Activated CD8-positive, alpha-beta memory T cell treated with anti-CD3 and anti-CD28 coated beads for 48 hours (primary cell): ENCODE results near the gene VIPR2.
"Not testable (repeated sequence)": the region's sequence is repeated elsewhere in the genome, so short reads cannot be mapped to it uniquely, and the experiment has no call there.

Experiments used
- DNase-seq, 3 experiments: peaks; one replicate each; pipeline ENCODE4 v3.0.0-alpha.2; 2020; ENCODE audit warnings: low read depth in 2 of 3, low spot score in 2 of 3

The VIPR2 gene

GRCh38 chr7:158996214-158997109, 148.2 kb downstream of the VIPR2 start:
- DNase-seq: no peak

GRCh38 chr7:158995514-158995913, 149.2 kb downstream of the VIPR2 start:
- DNase-seq: no peak

- DNase-seq: no peak
These were observed 150.0 kb downstream of the VIPR2 start for GRCh38 chr7:158994687-158995086.

GRCh38 chr7:158993591-158993990, 151.1 kb downstream of the VIPR2 start:
- DNase-seq: no peak

DNA sequence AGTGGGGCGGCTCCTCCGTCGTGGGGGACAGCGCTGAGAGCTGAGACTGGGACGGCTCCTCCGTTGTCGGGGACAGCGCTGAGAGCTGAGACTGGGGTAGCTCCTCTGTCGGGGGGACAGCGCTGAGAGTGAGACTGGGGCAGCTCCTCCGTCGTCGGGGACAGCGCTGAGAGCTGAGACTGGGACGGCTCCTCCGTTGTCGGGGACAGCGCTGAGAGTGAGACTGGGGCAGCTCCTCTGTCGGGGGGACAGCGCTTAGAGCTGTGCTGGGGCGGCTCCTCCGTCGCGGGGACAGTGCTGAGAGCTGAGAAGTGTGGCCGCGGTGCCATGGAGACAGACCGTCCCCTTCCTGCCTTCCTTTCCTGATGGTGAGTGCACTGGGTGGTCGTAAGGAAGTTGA, 151.9 kb downstream of the VIPR2 start:
- no peak for DNase-seq

DNA sequence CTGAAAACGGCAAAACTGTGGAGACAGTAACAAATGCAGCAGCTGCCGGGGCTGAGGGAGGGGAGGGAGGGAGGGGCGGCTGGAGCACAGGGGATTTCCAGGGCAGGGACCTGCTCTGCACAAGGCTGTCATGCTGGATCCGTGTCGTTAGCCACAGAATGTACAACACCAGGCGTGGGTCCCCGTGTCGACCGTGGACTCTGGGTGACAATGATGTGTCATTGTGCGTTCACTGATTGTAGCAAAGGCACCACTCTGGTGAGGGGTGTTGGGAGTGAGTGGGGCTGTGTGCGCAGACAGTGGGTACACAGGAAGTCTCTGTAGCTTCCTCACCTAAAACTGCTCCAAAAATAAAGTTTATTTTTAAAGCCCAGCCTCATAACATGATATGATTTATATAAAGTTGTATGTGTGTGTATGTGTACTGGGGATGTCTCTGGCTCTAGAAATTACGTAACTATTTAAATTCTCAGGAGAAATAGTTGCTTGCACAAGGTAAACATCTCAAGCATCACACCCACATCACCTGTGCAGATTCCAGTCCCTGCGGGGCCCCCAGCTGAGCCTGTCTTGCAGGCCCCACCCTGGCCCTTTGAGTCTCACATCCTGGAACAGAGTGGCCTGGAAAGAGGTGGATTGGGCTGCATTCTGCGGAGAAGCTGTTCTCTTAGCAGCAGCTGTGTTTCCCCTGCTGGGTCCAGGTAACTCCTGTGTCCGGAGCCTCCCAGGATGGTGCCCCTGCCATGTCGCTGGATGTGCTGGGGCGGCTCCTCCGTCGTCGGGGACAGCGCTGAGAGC, 152.6 kb downstream of the VIPR2 start:
- no peak for DNase-seq

- DNase-seq: no peak
These were observed 155.7 kb downstream of the VIPR2 start for GRCh38 chr7:158988996-158989395.

DNA sequence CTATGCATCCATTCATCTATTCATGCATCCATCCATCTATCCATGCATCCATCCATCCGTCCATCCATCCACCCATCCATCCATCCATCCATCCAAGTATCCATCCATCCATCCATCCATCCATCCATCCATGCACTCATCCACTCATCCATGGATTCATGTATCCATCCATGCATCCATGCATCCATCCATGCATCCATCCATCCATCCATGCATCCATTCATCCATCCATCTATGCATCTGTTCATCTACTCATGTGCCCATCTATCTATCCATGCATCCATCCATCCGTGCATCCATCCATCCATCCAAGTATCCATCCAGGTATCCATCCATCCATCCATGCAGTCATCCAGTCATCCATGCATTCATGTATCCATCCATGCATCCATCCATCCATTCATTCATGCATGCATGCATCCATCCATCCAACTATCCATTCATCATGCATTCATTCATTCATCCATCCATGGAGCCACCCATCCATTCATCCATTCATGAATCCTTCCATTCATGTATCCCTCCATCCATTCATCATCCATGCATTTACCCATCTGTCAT, 156.3 kb downstream of the VIPR2 start:
- no peak for DNase-seq

- DNase-seq: no peak
These were observed 157.0 kb downstream of the VIPR2 start for GRCh38 chr7:158987691-158988090.

GRCh38 chr7:158985583-158985982, 159.1 kb downstream of the VIPR2 start:
- DNase-seq: no peak

DNA sequence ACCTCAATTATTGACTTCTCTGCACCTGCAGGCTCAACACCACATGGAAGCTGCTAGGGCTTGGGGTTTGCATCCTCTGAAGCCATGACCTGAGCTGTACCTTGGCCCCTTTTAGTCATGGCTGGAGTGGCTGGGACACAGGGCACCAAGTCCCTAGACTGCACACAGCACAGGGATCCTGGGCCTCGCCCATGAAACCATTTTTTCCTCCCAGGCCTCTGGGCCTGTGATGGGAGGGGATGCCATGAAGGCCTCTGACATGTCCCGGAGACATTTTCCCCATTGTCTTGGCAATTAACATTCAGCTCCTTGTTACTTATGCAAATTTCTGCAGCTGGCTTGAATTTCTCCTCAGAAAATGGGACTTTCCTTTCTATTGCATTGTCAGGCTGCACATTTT, 160.7 kb downstream of the VIPR2 start:
- not testable (repeated sequence) for DNase-seq

DNA sequence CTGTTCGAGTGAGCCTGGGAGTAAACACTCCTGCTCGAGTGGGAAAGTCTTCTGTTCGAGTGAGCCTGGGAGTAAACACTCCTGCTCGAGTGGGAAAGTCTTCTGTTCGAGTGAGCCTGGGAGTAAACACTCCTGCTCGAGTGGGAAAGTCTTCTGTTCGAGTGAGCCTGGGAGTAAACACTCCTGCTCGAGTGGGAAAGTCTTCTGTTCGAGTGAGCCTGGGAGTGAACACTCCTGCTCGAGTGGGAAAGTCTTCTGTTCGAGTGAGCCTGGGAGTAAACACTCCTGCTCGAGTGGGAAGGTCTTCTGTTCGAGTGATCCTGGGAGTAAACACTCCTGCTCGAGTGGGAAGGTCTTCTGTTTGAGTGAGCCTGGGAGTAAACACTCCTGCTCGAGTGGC, 162.6 kb downstream of the VIPR2 start:
- DNase-seq: not testable (repeated sequence)

GRCh38 chr7:158979635-158980351, 164.9 kb downstream of the VIPR2 start:
- DNase-seq: no peak

- DNase-seq: no peak
These were observed 165.6 kb downstream of the VIPR2 start for GRCh38 chr7:158979023-158979529.
